ENCODE data around the gene GATA5. TPM values are rescaled to one million over a fixed set of nuclear protein-coding genes. Genes with fewer than 3 reads are reported as not detected.

The GATA5 gene
- total RNA-seq, 4 donors from 2014 or later: not detected

DNA sequence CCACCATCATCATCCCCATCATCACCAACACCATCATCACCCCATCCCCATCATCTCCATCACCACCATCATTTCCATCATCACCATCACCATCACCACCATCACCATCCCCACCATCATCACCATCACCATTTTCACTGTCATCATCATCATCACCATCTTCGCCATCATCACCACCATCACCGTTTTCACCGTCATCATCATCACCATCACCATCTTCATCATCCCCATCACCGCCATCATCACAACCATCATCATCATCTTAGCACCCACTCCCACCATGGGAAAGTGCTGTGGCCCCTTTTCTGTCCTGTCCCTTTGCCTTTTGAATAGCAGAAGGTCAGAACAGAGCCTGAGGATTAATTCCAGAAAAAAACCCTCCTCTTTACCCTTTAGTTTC is 28.5 kb upstream of the GATA5 start:
- Histone ChIP-seq H3K27me3 (no peaks in the 10 kb centered on the region), H3K27ac (no peak overlapping the region), H3K9me3 (no peaks in the 10 kb centered on the region), H3K4me3 (no peak overlapping the region), H3K36me3 (no peaks in the 10 kb centered on the region), H3K4me1 (peaks cover 14 to 28% of the 10 kb centered on the region in 2 donors)
- no peak for DNase-seq
- intact Hi-C loops (cut with DNase I; ENCODE audit: low total_unique reads): loop anchor here (5.0 kb wide), 1 partner anchor 303 kb away; no protein-coding TSS in a partner anchor
- in situ Hi-C loops (cut with MboI; ENCODE audit: low sequenced_read_pairs in 4 of 4): loop anchor here in 3 of 4 donors (5.0 to 25.0 kb wide), 4 partner anchors 70 to 300 kb away; partner anchors contain the start of gene OGFR (in 1 of the 3)
- TF ChIP-seq POLR2A (IDR thresholded peaks at IDR 0.05): no peak
- TF ChIP-seq, protein P1, sequence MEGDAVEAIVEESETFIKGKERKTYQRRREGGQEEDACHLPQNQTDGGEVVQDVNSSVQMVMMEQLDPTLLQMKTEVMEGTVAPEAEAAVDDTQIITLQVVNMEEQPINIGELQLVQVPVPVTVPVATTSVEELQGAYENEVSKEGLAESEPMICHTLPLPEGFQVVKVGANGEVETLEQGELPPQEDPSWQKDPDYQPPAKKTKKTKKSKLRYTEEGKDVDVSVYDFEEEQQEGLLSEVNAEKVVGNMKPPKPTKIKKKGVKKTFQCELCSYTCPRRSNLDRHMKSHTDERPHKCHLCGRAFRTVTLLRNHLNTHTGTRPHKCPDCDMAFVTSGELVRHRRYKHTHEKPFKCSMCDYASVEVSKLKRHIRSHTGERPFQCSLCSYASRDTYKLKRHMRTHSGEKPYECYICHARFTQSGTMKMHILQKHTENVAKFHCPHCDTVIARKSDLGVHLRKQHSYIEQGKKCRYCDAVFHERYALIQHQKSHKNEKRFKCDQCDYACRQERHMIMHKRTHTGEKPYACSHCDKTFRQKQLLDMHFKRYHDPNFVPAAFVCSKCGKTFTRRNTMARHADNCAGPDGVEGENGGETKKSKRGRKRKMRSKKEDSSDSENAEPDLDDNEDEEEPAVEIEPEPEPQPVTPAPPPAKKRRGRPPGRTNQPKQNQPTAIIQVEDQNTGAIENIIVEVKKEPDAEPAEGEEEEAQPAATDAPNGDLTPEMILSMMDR (IDR thresholded peaks at IDR 0.05 in 4 of 5, conservative IDR thresholded peaks at IDR 0.05 in 1 of 5): no peak
- no peak for ATAC-seq

DNA sequence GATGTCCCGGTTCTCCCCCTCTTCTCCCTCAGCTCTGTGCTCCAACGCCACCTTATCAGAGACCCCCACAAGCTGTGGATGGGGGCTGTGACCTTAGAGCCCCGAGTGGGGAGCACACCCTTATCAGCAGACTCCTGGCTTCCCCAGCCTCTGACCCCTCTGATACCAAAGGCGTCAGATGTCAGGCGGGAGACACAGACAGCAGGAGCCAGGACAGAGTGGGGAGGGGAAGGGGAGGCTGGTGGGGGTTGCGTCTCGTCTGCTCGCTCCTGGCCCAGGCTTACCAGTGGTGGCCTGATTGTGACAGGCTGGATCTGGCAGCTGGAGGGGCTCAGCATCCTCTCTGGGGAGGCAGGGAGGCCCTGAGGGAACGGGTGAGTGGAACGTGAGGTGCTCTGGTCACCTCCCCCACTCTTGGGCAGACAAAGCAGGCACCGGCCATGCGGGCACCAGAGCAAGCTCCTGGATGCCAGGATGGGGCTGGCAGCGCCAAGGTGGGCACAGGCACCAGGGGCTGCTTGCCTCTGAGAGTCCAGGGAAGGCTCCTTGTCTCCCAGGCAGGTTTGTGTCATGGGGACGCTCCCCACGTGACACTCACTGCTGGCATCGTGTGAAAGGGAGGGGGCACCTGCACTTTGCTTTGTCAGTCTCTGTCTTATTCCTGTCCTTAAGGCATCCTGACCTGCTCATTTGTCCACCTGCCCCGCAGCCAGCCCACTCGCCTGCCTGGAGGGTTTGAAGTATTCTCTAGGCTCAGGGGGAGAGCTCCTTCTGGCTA is 27.8 kb upstream of the GATA5 start:
- no peaks in the 10 kb centered on the region for H3K36me3 ChIP-seq
- DNase-seq (no peak), ATAC-seq (no peak)
- TF ChIP-seq, protein P1 (IDR thresholded peaks at IDR 0.05 in 4 of 5, conservative IDR thresholded peaks at IDR 0.05 in 1 of 5): no peak
- no peak for TF ChIP-seq POLR2A (IDR thresholded peaks at IDR 0.05)
- no peaks in the 10 kb centered on the region for H3K27me3 ChIP-seq
- H3K27ac ChIP-seq: no peak overlapping the region
- no peak overlapping the region for H3K4me3 ChIP-seq
- in situ Hi-C loops (cut with MboI; ENCODE audit: low sequenced_read_pairs in 4 of 4) (loop anchor here in 3 of 4 donors (5.0 to 25.0 kb wide), 4 partner anchors 71 to 301 kb away; partner anchors contain the start of gene OGFR (in 1 of the 3)), intact Hi-C loops (cut with DNase I; ENCODE audit: low total_unique reads) (loop anchor here (5.0 kb wide), 1 partner anchor 304 kb away; no protein-coding TSS in a partner anchor)
- peaks cover 14 to 28% of the 10 kb centered on the region in 2 donors for H3K4me1 ChIP-seq
- H3K9me3 ChIP-seq: no peaks in the 10 kb centered on the region

DNA sequence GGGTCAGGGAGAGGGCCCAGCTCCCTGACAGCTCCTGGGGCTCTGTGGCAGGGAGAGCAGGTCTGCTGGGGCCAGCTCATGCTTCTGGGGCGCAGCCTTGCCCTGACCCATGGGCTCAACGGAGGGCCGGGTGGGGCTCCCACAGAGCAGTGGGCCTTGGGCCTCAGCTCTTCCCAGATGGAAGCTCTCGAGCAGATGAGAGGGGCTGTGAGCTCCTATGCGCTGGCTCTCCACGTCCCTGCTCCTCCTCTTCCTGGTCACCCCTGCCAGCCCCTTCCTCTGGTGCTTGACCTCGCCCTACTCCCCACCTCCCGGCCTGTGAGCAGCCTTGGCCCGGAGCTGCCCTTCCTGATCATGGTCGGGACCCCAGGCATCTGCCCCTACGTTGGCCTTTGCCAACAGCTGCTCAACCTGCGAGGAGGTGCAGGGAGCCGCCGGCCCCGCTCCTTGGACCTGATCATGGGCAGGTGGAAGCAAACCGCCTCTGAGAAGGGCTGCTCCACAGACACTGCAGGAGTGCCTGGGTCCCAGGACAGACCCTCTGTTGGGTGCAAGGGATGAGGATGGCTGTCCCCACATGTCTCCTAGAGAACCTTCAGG is 26.8 kb upstream of the GATA5 start:
- Histone ChIP-seq H3K9me3 (no peaks in the 10 kb centered on the region), H3K27me3 (no peaks in the 10 kb centered on the region), H3K4me3 (no peak overlapping the region), H3K4me1 (peaks cover 14 to 28% of the 10 kb centered on the region in 2 donors), H3K27ac (no peak overlapping the region), H3K36me3 (no peaks in the 10 kb centered on the region)
- intact Hi-C loops (cut with DNase I; ENCODE audit: low total_unique reads) (loop anchor here (5.0 kb wide), 1 partner anchor 305 kb away; no protein-coding TSS in a partner anchor), in situ Hi-C loops (cut with MboI; ENCODE audit: low sequenced_read_pairs in 4 of 4) (loop anchor here in 3 of 4 donors (5.0 to 25.0 kb wide), 4 partner anchors 72 to 302 kb away; partner anchors contain the start of gene OGFR (in 1 of the 3))
- TF ChIP-seq, protein P1 (IDR thresholded peaks at IDR 0.05 in 4 of 5, conservative IDR thresholded peaks at IDR 0.05 in 1 of 5): no peak
- no peak for TF ChIP-seq POLR2A (IDR thresholded peaks at IDR 0.05)
- DNase-seq: no peak
- no peak for ATAC-seq

DNA sequence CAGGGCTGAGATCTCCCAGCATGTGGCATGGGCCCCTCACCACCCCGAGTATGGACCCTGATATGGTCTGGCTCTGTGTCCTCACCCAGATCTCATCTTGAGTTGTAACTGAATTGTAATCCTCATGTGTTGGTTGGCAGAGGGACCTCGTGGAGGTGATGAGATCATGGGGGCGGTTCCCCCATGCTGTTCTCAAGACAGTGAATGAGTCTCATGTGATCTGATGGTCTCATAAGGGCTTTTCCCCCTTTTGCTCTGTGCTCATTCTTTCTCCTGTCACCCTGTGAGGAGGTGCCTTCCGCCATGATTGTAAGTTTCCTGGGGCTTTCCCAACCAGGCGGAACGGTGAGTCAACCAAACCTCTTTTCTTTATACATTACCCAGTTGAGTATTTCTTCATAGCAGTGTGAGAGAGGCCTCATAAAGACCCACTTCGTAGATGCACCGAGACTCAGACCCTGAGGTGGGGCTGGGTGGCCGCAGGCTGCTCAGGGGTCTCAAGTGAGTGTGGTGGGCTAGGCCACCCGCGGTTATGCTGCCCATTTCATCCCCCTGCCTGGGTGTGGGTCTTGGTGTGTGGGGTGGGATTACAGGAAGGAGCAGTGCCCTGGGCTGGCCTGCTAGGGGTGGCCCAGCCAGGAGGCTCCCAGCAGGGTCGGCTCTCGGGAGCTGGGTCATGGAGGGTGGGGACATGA is 26.2 kb upstream of the GATA5 start:
- in situ Hi-C loops (cut with MboI; ENCODE audit: low sequenced_read_pairs in 4 of 4): loop anchor here in 3 of 4 donors (5.0 to 25.0 kb wide), 4 partner anchors 73 to 303 kb away; partner anchors contain the start of gene OGFR (in 1 of the 3)
- no peaks in the 10 kb centered on the region for H3K27me3 ChIP-seq

More for the DNA sequence above, 26.2 kb upstream of the GATA5 start:
- intact Hi-C loops (cut with DNase I; ENCODE audit: low total_unique reads): loop anchor here (5.0 kb wide), 1 partner anchor 305 kb away; no protein-coding TSS in a partner anchor
- ATAC-seq (no peak), DNase-seq (no peak)
- Histone ChIP-seq H3K27ac (no peak overlapping the region), H3K4me1 (peaks cover 14 to 29% of the 10 kb centered on the region in 2 donors), H3K36me3 (no peaks in the 10 kb centered on the region), H3K9me3 (no peaks in the 10 kb centered on the region), H3K4me3 (no peak overlapping the region)
- TF ChIP-seq POLR2A (IDR thresholded peaks at IDR 0.05): no peak

All from gastrocnemius medialis (tissue), 4 donors.